HG02973 (cell line): Measurements from ENCODE around the gene ZFHX3.

Experiments
- ATAC-seq: cut with Tn5 transposase; IDR thresholded peaks from one replicate; pipeline ENCODE4 v1.9.1; 2021; ENCODE audit warnings: moderate library complexity; ENCODE audit not compliant: unreplicated experiment

The ZFHX3 gene

DNA sequence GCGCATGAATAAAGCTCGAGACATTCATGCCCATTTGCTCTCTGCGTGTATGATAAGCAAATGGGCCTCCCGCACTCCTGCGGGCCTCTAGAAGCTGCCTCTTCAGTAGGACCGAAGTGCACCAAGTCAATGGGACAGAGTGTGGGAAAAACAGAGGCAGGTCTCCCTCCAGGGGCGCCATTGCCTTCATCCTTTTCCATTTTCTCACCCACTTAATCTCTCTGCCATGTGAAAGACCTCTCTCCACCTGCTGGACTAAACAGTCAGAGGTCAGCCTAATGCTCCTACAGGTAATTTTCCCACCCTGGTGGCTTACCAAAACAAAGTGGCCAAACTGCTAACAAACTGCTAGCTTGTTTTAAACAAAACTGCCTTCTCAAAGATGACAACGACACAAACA is 210.9 kb downstream of the ZFHX3 start:
- ATAC-seq, result no peak

DNA sequence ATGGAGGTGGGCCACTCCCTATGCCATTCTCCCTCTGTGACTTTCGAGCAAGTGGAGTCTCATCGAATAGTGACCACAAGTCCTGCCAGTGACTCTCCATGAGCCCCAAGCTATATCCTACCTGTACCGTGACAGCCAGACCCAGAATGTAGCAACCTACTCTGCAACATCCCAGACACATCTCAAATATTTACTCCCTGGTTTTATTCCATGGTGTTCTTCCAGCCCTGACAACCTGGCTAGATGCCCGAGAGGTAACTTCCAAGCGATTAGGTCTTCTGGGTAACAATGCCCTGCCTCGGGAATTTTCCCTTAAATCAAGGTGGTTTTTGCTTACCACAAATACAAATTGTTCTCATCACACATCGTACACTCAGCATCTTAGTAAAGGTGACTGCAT is 211.7 kb downstream of the ZFHX3 start:
- no peak for ATAC-seq

DNA sequence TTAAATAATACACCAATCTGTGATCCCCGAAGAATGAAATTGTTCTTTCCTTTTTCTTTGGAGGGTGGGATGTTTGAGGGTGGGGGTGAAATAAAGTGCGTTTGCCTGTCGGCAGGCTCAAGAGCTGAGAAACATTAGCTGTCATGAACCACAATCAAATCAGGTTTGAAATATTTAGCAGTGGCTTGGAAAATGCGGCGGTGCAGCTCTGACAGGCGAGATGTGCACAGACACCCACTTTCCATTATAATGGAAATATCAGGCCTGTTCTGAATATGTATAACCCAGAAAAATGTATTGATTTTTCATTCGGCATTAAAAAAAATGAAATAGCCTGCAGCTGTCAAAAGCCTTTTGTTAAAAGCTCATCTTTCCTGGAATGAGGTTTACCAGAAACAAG is 212.8 kb downstream of the ZFHX3 start:
- no peak for ATAC-seq

DNA sequence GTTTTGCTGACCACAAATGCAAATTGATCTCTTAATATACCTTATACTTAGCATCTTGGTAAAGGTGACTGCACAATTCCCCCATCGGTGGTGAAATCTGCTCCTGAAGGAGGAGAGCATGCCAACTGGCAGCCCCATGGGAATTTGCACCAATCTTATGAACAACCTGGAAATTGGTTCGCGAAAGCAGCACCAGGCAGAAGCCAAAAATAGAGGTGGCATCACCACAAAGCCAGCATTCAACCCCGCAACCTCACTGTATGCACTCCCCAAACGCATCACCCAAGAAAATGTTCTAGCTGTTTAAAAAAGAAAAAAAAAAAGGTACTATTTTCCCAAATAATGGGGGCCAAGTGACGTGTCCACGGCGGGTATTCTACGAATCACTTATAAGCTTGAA is 213.4 kb downstream of the ZFHX3 start:
- no peak for ATAC-seq

DNA sequence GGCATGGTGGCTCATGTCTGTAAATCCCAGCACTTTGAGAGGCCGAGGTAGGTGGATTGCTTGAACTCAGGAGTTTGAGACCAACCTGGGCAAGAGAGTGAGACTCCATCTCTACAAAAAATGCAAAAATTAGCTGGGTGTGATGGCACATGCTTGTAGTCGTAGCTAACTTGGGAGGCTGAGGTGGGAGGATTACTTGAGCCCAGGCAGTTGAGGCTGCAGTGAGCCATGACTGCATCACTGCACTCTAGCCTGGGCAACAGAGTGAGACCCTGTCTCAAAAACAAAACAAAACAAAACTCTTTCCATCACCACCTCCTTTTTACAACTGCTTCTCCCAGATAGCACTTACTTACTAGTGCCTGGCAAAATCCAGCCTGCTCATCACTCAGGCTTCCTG is 214.0 kb downstream of the ZFHX3 start:
- ATAC-seq, result no peak

DNA sequence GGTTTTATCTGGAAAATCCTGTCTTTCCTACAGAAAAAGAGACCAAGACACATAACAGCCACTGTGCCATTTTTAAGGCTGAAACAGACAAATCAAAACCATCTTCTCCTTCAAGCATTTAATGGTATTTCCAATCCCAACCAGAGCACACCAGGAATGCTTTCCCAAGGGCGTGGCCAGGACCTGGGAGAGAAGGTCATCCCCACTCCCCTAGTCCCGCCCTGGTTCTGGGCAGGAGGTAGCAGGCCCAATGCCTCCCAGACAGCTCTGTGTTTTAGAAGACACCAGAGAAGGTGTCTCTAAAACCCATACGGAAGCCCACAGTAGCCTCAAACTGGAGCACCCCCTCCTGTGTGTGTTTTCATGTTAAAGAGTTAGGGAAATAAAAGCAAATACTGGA is 214.4 kb downstream of the ZFHX3 start:
- no peak for ATAC-seq

DNA sequence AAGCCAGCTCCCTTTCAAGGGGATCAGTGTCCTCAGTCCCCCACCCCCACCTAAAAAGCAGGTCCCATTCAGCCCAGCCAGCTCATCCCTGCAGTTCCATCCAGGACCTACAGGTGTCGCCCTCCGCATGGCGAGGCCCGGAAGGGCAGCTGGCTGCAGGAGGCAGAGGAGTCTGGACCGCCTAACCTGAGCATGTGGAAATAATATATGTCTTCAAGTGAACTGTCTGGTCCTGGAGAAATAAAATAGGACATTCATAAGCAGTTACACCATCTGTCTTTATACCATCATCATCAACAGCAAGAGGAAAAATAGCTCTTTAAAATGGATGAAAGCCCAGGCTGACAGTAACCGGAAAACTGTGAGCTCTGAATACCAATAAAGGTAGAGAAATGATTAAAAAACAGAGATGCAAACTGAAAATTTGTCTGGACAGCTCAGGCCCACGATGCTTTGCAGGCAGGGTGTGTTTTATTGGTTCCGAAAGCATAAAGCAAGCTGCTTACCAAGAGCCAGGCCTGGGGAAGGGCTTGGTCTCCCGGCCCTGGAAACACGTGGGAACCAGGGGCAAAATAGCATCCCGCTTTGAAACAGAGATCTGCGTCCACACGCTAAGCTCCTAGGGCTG is 215.2 kb downstream of the ZFHX3 start:
- ATAC-seq, result peak; percentile 50

DNA sequence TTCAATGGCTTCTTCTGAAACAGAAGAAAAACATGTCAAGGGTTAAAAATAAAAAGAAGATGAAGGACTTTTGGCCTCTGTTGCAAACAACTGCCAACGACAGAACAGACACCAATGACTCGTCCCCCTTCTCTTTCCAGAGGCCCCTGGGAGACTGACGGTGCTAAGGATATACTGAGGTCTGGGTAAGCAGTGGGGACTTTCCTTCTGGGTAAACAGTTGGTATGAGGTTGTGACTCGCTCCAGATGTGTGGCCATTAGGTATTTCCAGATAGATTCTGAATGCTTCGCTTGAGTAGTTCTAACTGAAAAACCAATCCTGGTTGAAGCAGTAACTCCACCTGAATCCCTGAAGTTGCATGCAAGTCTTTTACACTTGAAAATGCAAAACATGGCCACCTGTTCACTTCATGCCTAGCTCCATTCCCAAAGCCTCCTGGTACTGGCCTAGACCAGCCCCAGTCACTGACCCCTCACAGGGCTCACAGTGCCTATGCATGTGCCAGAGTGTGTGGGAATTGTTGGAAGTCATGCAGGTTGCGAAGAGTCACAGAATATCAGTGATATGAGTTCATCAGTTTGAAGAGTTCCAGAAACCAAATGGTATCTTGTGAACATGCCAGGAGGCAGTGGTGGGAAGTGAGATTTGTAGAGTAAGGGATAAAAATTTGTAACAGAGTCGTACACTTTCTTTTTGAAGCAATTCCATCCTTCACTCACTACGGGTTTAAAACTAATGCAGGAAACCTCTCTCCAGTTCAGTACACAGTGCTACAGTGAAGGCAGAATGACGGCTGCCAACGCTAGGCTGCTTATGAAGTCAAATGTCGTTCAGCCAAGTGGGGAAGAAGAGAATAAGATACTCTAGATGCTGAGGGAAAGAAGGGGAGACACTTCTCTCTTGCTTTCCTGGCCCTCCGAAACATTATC is 217.8 kb downstream of the ZFHX3 start:
- no peak for ATAC-seq

DNA sequence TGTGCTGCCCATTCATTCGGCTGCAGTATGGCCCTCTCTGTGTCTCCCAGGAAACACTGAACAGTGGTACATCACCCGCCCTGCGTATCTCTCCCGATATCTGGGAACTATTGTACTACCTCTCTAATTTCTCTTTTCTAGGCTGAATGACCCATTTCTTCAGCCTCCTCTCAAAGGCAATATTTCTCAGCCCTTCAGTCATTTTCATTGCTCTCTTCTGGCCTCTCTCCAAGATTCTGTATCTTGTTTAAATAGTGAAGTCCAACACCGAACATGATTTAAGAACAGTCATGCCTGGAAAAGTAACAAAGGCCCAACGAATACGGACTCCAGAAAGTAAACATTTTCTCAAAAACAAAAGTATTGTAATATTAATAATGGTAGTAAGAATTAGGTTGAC is 220.1 kb downstream of the ZFHX3 start:
- no peak for ATAC-seq

DNA sequence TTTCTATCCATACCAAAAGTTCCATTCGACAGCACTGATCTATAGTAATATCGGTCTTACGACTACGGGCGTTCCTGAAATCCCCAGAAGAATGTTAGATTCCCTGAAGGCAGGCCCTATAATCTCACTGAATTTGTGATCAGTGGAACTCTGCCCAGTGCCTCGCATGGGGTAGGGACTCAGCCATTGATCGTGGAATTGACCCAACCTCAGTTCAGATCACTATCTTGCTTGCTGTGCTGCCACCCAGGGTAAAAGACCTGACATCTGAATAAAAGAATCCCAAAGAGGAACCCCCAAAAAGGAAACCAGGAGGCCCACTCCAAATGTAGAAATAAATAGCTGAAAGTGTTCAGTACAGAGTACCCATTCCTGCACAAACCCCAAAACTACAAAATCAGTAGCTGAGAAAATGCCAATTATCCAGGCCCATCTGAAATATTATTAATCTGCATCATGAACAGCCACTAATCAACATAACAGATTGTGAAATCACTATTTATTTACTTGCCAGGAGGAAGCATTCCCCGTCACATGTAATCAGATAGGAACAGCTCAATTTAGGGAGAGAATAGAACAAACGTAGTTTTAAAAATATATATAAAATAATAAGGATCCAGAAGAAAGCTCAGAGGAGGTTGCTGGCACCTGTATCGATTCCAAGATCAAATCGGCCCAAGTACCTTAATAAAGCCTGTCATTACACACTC is 221.9 kb downstream of the ZFHX3 start:
- no peak for ATAC-seq

DNA sequence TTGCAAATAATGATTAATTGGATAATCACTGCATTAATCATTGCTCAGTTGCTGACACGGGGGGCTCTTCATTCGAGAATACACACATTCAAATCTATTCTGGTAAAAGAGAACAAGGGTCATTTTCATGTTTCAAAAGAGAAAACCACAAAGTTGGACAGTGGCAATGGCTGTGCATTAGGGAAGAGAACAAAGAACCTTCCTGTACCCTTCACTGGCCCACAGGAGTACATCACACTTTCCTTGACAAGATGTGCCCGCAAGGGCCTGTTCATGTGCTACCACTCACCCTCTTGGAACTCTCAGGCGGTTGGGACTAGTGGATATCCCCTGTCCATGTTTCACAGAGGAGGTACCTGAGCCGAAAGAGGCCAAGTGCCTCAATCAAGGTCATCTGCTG is 223.2 kb downstream of the ZFHX3 start:
- no peak for ATAC-seq

DNA sequence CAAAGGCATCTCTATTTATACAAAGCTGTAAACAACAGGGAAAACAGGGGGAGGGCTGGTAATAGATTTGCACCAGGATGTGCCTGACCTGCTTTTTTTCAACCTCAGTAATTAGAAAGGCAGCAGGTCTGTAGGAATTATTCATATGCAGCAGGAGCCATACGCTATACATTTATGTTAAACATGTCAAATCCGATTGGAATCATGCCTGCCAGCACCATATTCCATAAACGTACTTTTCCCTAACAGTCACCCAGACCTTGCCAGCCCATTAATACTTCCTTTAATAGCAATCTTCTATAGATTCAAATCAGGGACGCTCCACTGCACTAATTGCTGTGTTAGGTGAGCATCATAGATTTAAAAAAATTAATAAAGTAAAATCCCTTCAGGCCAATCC is 223.9 kb downstream of the ZFHX3 start:
- ATAC-seq, result no peak

DNA sequence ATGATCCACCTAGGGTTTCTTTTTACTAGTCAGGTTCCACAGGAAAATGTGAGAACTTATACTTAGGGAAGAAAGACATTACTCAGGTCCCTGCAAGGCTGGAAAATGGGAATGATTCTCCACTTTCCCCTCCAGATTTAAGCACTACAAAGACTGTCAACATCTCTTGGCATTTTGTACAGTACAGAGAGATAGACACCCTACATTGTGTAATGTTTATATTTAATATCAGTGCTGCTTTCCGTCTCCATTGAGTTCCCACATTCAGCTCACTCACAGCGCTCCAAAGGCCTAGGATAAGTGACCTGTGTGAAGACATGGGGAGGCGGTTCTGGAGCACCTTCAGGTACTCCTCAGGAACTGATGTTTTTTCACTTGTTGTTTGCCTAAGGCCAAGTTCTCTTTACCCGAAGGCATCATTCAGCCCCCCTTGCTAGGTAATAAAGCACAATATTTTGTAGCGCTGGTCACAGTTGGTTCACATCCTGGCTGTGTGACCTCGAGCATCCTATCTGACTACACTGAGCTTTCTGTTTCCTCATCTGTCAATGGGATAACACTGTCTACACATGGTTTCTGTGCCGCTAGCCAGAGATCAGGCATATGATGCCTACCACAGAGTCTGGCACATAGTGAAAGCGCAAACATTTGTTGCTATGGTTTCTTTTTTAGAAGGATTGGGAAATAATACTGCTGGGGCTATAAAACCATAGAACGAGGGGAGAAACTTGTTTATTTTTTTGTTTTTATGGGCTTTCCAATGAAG is 226.6 kb downstream of the ZFHX3 start:
- ATAC-seq, result no peak

DNA sequence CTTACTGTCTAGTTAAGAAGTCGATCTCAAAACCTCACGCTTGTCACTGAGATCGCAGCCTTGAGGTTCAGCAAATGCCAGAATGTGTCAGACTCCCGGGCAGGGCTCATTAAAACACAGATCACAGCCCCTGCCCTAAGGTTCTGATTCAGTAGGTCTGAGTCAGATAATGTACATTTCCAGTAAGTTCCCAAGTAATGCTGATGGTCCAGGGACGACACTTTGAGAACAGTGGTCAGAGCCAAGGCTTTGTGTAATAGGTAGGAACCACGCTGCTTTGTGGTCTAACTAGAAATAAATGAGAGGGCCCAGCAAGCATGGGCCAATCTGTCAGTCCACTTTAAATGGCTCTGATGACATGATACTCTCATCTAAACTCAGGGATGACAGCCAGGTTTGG is 228.6 kb downstream of the ZFHX3 start:
- no peak for ATAC-seq

DNA sequence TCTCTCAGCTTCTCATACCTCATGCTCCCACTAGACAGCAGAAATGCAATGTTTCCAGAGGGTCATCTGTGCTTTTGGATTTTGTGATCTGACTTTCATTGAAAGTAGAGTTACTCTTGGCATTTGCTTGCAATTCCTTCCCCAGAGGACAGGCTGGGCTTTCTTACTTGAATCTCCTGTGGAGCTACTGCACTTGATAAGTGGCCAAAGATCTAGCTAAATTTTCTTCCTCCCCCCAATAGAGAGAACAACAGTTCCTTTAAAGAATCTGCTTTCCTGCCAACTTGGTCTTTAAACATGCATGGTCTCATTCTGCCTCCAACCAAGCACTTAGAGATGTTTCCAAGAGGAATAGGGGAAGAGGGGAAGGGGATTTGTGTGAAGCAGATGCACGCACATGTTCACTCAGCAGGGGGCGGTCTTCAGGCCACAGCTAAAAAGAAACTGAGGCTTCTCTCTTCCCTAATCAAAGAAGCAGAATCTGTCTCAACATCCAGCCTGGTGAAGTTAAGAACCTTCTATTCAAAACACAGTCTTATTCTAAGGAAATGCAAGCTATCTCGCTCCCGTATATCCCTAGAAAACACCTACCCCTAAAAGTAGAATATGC is 229.6 kb downstream of the ZFHX3 start:
- no peak for ATAC-seq

DNA sequence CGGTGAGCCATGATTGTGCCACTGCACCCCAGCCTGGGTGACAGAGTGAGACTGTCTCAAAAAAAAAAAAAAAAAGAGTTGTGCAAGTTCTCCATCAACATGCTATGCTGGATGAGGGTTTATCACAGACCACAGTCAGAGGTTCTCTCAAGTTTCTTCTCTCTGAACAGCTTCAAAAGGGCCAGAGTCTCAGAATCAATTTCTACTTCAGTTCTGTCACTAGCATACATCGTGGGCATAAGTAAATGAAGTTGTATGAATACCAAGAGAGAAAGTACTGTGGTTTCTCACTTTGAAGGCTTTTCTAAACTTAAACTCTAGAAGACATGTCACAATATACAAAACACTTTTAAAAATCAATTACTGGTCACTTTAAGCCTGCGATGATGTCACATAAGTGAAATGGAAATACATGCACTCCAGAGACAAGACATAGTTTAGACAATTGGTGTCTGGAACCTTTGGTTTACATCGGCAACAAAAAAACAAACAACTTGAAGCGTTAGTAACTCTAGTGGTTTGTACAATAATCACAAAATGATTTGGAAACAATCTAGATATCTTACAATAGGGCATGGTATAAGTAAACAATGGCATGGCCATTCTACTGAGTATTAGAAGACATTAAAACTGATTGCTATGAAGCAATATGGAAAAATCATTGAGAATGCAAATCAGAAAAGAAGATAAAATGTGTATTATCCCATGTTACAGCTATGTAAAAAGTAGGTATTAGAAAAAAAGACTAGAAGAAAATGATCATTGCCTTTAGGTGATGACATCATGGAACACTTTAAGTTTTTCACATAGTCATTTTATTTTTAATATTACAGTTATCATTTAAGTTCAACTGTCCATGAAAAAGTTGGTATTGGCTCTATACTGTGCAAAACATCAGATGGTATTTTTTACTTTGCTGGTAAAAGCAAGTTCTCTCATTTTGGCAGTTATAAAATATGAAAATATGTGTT is 232.3 kb downstream of the ZFHX3 start:
- ATAC-seq, result peak; percentile 79

DNA sequence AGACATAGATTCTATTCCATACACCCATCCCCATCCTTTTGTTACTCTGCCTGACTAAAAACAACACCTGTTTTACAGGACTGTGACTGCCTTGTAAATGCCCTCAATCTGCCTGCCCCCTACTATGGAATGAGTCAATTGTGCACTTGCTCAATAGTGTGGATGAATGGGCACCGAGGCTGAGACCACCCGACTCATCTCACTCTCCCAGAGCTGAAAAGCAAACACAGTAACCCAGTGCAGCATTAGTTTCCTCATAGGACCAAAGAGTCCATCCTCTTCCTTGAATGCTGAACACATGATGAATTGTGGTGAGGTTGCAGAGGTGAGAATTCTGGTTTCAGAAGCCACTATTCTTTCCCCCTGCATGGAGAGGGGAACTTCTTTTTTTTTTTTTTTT is 233.7 kb downstream of the ZFHX3 start:
- ATAC-seq, result no peak

DNA sequence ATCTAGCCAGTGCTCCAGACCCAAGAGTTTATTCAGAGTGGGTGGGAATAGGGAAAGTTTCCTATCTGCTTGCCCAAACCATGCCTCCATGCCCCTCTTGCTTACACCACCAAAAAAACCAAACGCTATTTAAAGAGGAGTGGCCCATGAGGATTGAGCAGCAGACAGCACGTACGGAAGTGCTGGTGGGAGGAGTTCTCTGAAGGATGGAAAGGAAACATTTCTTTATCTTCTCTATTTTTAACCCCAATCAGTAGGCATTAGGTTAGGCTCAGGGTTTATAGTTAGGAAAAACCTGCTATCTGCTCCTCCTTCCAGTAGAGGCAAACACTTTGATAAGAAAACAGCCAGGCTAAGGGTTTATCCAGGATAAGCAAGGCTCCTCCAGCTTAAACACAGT is 235.3 kb downstream of the ZFHX3 start:
- ATAC-seq, result no peak

DNA sequence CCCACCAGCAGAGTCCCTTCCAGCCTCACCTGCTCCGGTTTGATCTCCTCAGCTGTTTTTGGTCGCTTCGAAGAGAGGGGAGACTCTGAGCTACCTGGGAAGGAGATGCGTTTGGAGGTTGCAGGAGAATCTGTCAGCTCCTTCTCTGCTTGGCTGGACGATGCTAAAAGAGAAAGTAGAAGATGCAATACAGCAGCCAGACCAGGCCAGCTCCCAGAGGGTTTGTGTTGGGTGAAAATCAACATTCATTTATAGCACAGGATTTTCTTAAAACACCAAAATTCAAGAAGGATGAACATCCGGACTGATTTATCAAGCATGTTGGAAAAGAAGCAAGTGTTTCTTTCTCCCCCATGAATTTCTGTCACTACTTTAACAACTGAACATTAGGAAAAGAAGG is 236.1 kb downstream of the ZFHX3 start:
- ATAC-seq, result no peak
